Prostate gland (tissue), 2 donors: ENCODE measurements around the gene LTBP2.

ENCODE experiments used
- CTCF ChIP-seq, 4 experiments: fragments of 200-600 bp in 2 of 4; fragments of 450-650 bp in 2 of 4; sonication (generic) in 2 of 4; IDR thresholded peaks; 1 replicate in 3 of 4; 2 replicates in 1 of 4; pipeline ENCODE4 v1.5.1; 2016 to 2019; ENCODE audit warnings: antibody characterized with exemption in 4 of 4, mild to moderate bottlenecking in 2 of 4, moderate library complexity in 2 of 4
- POLR2A ChIP-seq: fragments of 450-650 bp; IDR thresholded peaks from one replicate; pipeline ENCODE4 v1.6.1; 2016; ENCODE audit warnings: antibody characterized with exemption, mild to moderate bottlenecking

DNA sequence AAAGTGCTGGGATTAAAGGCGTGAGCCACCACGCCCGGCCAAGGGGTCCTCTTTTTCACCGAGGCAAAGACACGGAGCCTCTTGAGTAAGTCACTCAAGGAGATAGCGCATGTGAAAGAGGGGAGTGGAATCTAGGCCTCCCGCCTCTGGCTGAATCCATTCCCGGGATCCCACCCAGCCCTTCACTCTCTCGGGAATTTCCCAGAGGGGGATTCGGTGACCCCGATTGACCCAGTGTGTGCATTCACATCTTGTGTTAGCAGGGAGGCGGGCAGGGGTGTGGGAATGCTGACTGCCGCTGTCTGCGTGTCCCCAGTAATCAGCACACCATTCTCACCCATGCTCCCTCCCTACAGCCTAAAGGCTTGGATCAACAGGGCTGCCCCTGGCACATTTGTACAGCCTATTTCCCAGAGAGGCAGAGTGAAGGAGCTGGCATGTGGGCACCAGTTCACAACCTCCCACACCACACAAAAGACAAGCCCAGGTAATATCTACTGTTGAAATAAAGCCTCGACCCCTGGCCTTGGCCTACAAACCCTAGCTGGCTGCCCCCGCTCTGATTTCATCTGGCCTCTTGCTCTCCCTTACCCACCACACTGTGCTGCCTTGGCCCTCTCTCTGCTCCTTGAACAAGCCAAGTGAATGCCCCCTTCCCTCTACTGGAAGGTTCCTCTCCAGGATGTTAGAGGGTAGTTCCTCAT, 1.3 kb upstream of the LTBP2 start:
- TF ChIP-seq POLR2A = no peak
- no peak for TF ChIP-seq CTCF (IDR thresholded peaks at IDR 0.05)
